D721Med (cell line): Measurements from ENCODE around the gene UBASH3A.
"Not testable (repeated sequence)": the region's sequence is repeated elsewhere in the genome, so short reads cannot be mapped to it uniquely, and the experiment has no call there.

Experiments used
- DNase-seq: peaks from one replicate; pipeline ENCODE4 v3.0.0; 2011; ENCODE audit warnings: low spot score; ENCODE audit not compliant: insufficient read length
- FAIRE-seq: peaks from 2 replicates; lab custom pipeline; 2011; peaks lifted over from hg19 to GRCh38; lab: Jason Lieb, UNC
- CTCF ChIP-seq: IDR thresholded peaks from 2 replicates; pipeline ENCODE4 v1.5.1; 2012; ENCODE audit warnings: mild to moderate bottlenecking, control low read depth; ENCODE audit not compliant: insufficient read depth; ENCODE audit errors: missing control alignments

Gene UBASH3A

GRCh38 chr21:42467140-42467983 is 63.7 kb downstream of the UBASH3A start:
- FAIRE-seq (no peak), DNase-seq (no peak)
- peak; percentile 2 for TF ChIP-seq CTCF

- FAIRE-seq (no peak), DNase-seq (no peak)
- TF ChIP-seq CTCF: no peak
Measured at GRCh38 chr21:42468491-42469131, 64.9 kb downstream of the UBASH3A start.

GRCh38 chr21:42469272-42469671 is 65.6 kb downstream of the UBASH3A start:
- FAIRE-seq (no peak), DNase-seq (no peak)
- no peak for TF ChIP-seq CTCF

- FAIRE-seq, DNase-seq: not testable (repeated sequence)
Measured at GRCh38 chr21:42469726-42470125, 66.0 kb downstream of the UBASH3A start.

- FAIRE-seq (no peak), DNase-seq (no peak)
- no peak for TF ChIP-seq CTCF
Measured at GRCh38 chr21:42471206-42471605, 67.5 kb downstream of the UBASH3A start.

- no peak for TF ChIP-seq CTCF
- FAIRE-seq: no peak
- no peak for DNase-seq
Measured at GRCh38 chr21:42471716-42472330, 68.1 kb downstream of the UBASH3A start.

- DNase-seq (no peak), FAIRE-seq (no peak)
- TF ChIP-seq CTCF: no peak
Measured at GRCh38 chr21:42472521-42472920, 68.8 kb downstream of the UBASH3A start.
